Left cardiac atrium (tissue), 4 donors: ENCODE measurements around the gene RAD9B. TPM values are rescaled to one million over a fixed set of nuclear protein-coding genes. Genes with fewer than 3 reads are reported as not detected.
"Not testable (repeated sequence)": the region's sequence is repeated elsewhere in the genome, so short reads cannot be mapped to it uniquely, and the experiment has no call there.

Source experiments
- ATAC-seq, 2 donors: fragments of 200-7000 bp; cut with Tn5 transposase; one replicate each; pipeline ENCODE4 v1.9.1; 2020; ENCODE audit warnings: mild to moderate bottlenecking in 2 of 2, moderate library complexity in 2 of 2
- DNase-seq: peaks from one replicate; pipeline ENCODE4 v3.0.0-alpha.2; 2020
- intact Hi-C, 2 donors: fragments of 100-400 bp; cut with DNase I; formaldehyde crosslinking; loops; one replicate each; pipeline versions ENCODE4 v1.14.1 to v1.15.1; 2022 to 2023
- long read RNA-seq: library from polyadenylated mRNA; unstranded; transcript quantifications from one replicate; pipeline ENCODE4 v2.0.0, GENCODE V29; 2021
- total RNA-seq, 2 donors: library from RNA; stranded (reverse); fragmentation: NEBNext Ultra II Directional; extraction: Animal tissue kit (Norgen Biotek cat#: 25700); gene quantifications; one replicate each; pipeline ENCODE4 v1.2.1, GENCODE V29; 2021
- donor health status: DM: no; HTN: yes; CAD: no.
- donor health status: DM: no; HTN: yes; CAD: no; lungs with severe emphysema.
- donor health status: DM: yes; HTN: yes; CAD: no.
- donor health status: Dilated cardiomyopathy.

The RAD9B gene
- 1 to 10 TPM; 2.6 to 3.1 TPM for total RNA-seq
- long read RNA-seq, partial matches to known transcripts: 0 of 3 reads
- long read RNA-seq, other reads (novel, unspliced or antisense): 3 of 3 reads

DNA sequence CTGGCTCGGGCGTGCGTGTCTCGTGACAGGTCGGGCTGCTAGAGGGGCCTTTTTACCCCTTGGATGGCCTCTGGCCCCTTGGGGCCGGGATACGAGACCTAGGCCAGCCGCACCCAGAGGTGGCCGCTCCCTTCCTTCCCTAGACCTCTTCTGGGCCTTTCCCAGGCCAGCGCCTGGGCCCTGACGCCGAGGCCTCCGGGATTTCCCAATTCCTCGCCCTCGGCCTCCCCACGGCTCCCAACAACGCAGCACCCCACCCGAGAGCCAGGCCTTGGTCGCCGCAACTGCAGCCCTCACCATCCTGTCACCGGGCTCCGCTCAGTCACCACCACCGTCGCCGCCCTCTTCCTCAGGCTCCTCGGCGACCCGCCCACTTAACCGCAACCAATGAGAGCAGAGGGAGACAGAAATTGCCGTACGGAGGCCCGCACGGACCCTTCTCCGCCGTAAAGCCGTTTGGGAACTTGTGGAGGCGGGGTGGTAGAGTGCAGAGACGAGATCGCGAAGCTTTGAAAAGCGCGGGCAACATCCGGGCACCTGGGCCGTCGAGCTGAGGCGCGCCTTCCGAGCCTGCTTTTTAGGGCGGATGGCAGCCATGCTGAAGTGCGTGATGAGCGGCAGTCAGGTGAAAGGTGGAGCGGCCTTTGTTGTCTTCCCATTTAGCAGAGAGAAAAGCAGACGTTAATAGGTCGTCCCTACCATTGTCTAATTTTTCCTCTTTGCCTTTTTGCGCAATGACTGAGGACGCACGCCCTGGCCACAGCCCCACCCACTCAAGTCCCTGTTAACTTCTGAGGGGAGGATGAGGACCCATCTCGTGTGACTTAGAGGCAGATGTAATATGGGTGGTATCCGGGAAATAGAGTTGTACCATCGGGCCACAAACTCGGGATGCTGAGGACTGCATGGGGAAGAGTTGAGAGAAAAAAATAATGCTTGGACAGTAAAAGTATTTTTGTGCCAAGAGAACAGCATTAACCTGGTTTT, at the start of gene RAD9B, which contains the start of gene VPS29:
TSS of gene RAD9B (plus strand) at position 580 of the 987 bp plus-strand sequence. CDS start at position 587, 7 bp downstream.
TSS of gene VPS29 (minus strand) at position 360 of the 987 bp plus-strand sequence. CDS start at position 300, 60 bp downstream.
- DNase-seq (peak; percentile 99), ATAC-seq (peak; percentile 98 to 99)
- intact Hi-C loops: loop anchor here in 1 of 2 donors (5.0 kb wide), 1 partner anchor 385 kb away; no protein-coding TSS in a partner anchor

GRCh38 chr12:110453569-110454296, 48.4 kb upstream of the RAD9B start:
- intact Hi-C loops: loop anchor here in 1 of 2 donors (5.0 kb wide), 2 partner anchors 149 to 434 kb away; no protein-coding TSS in a partner anchor
- DNase-seq (no peak), ATAC-seq (no peak)

DNA sequence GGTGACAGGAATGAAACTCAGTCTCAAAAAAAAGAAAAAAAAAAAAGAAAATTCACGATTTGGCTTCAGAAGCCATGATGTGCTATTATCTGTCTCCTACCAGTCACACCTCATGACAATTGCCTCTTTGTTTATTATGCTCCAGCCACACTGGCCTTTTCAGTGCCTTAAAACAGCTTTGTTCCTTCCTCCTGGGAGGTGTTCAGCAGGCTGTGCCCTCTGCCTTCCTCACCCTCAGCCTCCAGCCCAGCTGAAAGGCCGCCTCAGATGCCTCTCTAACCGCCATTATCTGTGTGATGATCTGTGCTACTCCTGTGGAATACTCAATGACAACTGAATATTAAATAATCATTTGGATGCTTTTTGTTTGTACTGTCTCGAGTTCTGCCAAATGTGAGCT, 43.4 kb upstream of the RAD9B start:
- no peak for ATAC-seq
- no peak for DNase-seq
- intact Hi-C loops: no loop called here

DNA sequence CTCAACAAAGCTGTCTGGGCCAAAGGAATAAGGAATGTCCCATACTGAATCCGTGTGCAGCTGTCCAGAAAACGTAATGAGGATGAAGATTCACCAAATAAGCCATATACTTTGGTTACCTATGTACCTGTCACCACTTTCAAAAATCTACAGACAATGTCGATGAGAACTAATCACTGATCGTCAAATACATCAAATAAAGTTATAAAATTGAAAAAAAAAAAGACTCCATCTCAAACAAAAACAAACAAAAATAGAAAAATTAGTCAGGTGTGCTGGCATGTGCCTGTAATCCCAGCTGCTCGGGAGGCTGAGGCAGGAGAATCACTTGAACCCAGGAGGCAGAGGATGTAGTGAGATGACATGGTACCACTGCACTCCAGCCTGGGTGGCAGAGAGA, 40.9 kb upstream of the RAD9B start:
- ATAC-seq, DNase-seq, intact Hi-C loops: not testable (repeated sequence)

GRCh38 chr12:110465024-110465423, 37.1 kb upstream of the RAD9B start:
- no peak for DNase-seq
- no peak for ATAC-seq
- intact Hi-C loops: no loop called here

DNA sequence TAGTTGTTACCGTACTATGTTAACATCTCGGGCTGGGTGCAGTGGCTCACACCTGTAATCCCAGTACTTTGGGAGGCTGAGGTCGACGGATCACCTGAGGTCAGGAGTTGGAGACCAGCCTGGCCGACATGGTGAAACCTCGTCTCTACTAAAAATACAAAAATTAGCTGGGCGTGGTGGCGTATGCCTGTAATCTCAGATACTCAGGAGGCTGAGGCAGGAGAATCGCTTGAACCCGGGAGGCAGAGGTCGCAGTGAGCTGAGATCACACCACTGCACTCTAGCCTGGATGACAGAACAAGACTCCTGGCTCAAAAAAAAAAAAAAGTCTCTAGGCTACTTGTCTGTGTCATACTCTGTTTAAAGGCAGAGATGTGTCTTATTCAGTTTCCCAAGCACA, 36.4 kb upstream of the RAD9B start:
- ATAC-seq, DNase-seq, intact Hi-C loops: not testable (repeated sequence)

DNA sequence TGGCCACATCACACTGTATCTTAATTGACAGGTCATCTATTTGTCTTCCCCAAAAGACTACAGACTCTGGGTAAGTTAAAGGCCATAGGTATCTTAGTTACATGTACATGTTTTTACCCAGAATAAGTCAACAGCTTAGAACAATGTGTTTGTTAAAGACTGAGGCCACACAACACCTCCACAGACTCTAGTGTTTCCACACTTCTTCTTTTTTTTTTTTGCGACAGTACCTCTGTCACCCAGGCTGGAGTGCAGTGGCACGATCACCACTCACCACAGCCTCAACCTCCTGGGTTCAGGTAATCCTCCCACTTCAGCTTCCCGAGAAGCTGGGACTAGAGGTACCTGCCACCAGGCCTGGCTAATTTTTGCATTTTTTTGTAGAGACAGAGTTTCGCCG, 35.3 kb upstream of the RAD9B start:
- intact Hi-C loops: no loop called here
- ATAC-seq (no peak), DNase-seq (no peak)

DNA sequence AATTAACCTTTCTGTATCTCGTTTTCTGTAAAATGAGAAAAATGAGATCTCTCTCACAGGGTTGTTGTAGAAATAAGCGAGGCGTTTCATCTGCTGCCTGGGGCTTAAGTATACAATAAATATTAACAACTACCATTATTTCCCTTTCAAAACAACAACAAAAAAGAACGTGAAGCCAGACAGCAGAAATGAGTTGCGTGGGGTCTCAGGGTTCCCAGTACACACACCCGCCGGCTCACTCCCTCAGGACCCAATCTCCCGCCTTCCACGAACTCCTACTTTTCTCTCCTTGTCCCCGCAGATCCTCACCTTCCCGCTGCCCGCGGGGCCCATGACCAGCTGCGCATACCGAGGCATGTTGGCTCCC, 34.3 kb upstream of the RAD9B start:
- DNase-seq: no peak
- intact Hi-C loops: no loop called here
- no peak for ATAC-seq

DNA sequence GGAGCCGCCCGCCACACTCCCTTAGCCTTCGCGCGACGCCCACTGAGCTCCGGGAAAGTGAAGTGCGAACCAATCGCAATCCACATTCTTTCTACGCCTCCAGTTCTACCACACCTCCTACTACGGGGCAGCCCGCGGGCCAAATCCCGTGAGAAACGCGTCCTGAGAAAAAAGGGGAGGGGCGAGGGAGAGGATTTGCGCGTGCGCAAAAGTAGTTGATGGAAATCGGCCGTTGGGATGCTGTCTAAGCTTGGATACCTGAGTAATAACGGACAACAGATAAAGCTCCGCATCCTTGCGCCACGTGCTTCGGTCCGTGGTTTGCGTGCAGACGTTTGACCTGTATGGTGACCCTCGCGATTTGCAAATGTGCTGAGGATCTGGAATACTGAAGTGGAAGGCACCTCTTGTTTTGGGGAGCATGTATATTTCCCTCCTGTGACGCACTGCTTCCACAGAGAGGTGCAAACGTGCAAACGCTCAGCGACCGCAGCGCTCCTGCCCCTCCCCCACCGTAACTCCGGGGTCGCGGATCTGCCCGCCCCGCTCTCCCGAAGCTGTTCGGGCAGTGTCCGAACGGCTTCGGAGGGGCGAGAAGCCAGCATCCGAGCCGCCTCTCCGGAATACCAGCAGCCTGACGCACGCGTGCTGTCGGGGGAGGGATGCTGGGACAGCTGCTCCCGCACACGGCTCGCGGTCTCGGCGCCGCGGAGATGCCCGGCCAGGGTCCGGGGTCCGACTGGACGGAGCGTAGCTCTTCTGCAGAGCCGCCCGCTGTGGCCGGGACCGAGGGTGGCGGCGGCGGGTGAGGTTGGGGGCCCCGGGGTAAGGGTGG, 33.7 kb upstream of the RAD9B start, which contains the start of the genes FAM216A and GPN3:
TSS of gene FAM216A (plus strand) at position 632 of the 835 bp plus-strand sequence. CDS start at position 663, 31 bp downstream.
TSS of gene GPN3 (minus strand) at position 44 of the 835 bp plus-strand sequence. CDS start 54 bp downstream, outside the sequence.
- DNase-seq: peak; percentile 96
- intact Hi-C loops: no loop called here
- peak; percentile 96 for ATAC-seq

GRCh38 chr12:110475426-110475825, 26.7 kb upstream of the RAD9B start:
- ATAC-seq (no peak), DNase-seq (no peak)
- intact Hi-C loops: no loop called here

- DNase-seq: no peak
- intact Hi-C loops: no loop called here
- no peak for ATAC-seq
Measured at GRCh38 chr12:110498984-110499706, 3.0 kb upstream of the RAD9B start.

GRCh38 chr12:110501399-110501751, 756 bp upstream of the RAD9B start:
- DNase-seq (peak; percentile 38), ATAC-seq (peak; percentile 24 to 55)
- intact Hi-C loops: loop anchor here in 1 of 2 donors (5.0 kb wide), 1 partner anchor 386 kb away; no protein-coding TSS in a partner anchor

- no peak for ATAC-seq
- no peak for DNase-seq
- intact Hi-C loops: loop anchor here in 1 of 2 donors (5.0 kb wide), 1 partner anchor 384 kb away; no protein-coding TSS in a partner anchor
Measured at GRCh38 chr12:110503432-110503831, 1.3 kb downstream of the RAD9B start.

DNA sequence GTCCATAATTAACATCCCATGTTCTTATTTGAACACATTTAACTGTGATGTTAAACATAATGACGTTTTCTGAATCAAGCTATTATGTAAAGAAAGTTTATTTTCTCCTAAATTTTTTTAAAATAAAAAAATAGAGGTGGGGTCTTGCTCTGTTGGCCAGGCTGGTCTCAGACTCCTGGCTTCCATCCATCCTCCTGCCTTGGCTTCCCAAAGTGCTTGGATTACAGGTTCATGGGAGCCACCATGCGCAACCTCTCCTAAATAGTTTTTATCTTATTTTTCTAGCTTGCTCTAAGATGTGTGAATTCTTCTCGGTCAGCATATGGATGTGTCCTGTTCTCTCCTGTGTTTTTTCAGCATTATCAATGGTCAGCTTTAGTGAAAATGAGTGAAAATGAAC, 3.2 kb downstream of the RAD9B start:
- intact Hi-C loops: no loop called here

GRCh38 chr12:110508071-110508586, 6.0 kb downstream of the RAD9B start:
- intact Hi-C loops: no loop called here
- no peak for ATAC-seq

More for the DNA sequence above, 3.2 kb downstream of the RAD9B start:
- DNase-seq: no peak
- ATAC-seq: no peak

DNA sequence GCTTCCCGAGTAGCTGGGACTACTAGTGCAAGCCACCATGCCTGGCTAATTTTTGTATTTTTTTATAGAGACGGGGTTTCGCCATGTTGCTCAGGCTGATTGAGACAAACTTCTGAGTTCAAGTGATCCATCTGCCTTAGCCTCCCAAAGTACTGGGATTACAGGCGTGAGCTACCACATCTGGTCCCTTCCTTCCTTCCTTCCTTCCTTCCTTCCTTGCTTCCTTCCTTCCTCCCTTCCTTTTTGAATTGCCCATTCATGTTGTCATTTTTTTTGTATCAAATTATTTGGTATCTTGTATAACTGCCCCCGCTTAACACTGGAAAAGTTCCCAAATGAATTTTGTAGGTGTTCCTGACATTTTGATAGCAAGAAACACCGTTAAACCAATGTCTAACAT, 11.7 kb downstream of the RAD9B start:
- intact Hi-C loops: loop anchor here in 1 of 2 donors (5.0 kb wide), 1 partner anchor 88 kb away; no protein-coding TSS in a partner anchor
- ATAC-seq (no peak), DNase-seq (no peak)

More at GRCh38 chr12:110508071-110508586, 6.0 kb downstream of the RAD9B start:
- DNase-seq: no peak

DNA sequence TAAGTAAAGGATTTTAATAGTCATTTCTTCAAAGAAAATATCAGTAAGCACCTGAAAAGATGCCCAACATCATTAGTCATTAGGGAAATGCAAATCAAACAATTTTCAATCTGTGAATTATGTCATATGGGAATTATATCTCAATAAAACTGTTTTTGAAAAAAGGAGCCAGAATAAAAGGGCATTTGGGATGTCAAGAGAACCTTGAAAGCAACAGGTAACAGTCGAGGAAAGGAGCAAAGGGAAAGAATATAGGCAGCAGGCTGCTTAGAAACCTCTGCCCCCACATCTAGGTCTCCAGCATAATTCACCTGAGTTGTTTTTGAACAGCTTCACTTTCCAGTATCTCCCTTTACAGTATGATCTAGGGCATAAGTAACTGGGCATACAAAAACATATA, 12.2 kb downstream of the RAD9B start:
- no peak for DNase-seq
- ATAC-seq: no peak
- intact Hi-C loops: loop anchor here in 1 of 2 donors (5.0 kb wide), 1 partner anchor 88 kb away; no protein-coding TSS in a partner anchor
